Measurements from ENCODE around the gene PLVAP.

Gene PLVAP

GRCh38 chr19:17357078-17357666, 20.0 kb downstream of the PLVAP start:
- no peak for DNase-seq

DNA sequence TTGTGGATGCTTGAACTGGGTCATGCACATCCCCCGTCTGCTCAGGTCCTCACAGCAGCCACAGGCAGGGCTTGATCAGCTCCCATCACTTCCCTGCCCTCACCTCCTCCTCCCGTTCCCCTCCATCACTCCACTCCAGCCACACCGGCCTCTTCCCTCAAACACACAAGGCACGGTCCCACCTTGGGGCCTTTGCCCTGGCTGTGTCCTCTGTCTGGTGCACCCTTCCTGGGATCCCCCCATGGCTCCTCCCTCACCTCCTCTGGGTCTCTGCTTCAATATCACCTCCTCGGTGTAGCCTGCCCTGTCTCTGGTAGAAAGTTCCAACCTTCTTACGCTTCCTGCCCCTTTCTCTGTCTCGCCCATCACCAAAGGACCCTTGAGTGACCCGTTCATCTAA, 23.8 kb downstream of the PLVAP start:
- DNase-seq: no peak

DNA sequence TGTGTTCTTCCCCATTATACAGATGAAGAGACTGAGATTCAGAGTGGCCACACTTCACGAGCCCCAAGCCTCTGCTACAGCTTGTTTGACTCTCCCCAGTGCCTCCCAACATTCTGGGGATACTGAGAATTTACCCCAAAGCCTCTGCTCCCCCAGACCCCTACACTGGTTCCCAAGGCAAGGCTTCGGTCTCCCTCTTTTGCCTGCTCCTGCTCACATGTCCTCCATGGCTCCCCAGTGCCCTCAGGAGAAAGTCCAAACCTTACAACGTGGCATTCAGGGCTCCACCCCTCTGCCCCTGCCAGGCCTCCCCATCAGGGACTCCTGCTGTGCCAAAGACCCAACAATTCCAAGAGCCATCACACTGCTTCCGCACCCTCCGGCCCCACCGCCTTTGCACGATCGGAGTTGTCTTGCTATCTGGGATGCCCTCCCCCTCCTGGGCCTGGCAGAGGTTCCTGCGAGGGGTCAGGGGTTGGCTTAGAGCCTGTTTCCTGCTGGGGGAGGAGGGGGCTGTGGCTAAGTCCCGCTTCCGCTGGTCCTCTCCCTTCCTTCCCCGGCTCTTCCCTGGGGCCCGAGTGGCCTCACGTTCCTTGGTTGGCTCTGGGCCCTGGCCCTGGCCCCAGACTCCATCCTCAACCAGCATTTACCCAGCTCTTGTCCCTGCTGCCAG, 24.4 kb downstream of the PLVAP start:
- DNase-seq: no peak

DNA sequence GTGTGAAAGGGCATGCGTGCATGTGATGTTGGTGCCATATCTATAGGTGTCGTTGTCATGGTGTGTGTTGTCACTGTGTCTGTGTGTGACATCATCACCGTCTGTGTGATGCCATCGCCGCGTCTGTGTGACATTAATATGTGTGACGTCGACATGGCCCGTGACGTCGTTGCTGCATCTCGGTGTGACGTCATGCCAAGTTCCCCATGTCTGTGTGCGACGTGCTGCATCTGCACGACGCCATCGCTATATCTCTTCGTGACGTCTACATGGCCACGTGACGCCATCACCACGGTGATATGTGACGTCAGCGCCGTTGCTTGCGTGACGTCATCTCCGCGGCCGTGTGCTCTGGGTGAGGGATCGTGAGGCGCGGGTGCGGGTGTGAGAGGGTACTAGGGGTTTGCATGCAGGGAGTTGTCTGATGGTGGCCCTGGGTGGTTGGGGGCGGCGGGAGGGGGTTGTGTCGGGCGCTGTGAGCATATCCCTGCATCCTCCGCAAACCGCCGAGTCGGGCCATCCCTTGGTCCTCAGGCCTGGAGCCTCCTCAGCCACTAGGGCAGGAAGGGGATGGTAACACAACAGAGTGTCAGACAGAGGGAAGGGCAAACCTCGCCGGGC, 25.2 kb downstream of the PLVAP start:
- DNase-seq: no peak

GRCh38 chr19:17348700-17349099, 28.4 kb downstream of the PLVAP start:
- DNase-seq: no peak

- no peak for DNase-seq
Observed at GRCh38 chr19:17347877-17348276, 29.3 kb downstream of the PLVAP start.

- DNase-seq: no peak
Observed at GRCh38 chr19:17347361-17347760, 29.8 kb downstream of the PLVAP start.

DNA sequence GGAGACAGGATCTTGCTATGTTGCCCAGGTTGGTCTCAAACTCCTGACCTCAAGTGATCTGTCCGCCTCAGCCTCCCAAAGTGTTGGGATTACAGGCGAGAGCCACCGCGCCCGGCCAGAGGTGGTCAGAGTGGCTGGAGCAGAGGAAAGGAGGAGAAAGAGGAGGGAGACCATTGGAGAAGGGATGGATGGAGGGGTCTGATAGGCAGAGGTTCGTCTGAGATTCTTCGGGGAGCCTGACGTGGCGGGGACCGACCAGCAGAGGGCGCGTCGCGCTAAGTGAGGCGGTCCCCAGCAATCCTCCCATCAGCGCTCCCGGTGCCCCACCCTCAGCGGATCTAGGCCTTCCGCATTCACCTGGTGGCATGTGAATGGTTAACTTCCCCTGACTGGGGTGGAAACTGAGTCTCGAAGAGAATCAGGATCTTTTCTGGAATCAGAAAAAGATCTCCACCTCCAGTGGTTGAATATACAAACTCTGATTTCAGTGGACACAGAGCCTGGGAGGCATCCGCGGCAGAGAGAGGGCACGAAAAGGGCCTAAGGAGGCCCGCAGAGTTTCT, 31.0 kb downstream of the PLVAP start:
- DNase-seq: peak; percentile 24 to 67

- no peak for DNase-seq
Observed at GRCh38 chr19:17341845-17342244, 35.3 kb downstream of the PLVAP start.

DNA sequence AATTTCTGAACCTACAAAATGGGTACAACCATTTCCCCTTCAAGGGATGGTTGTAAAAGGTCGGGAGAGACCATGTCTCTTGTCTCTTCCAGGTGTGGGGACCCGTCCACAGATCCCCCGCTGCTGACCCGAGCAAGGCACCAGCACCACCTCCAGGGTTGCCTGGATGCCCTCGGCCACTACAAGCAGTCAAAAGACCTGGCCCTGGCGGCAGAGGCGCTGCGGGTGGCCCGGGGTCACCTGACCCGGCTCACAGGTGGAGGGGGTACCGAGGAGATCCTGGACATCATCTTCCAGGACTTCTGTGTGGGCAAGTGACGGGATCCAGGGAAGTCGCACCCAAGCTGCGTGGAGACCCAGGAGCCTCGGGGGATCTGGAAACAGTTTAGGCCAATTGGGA, 35.8 kb downstream of the PLVAP start:
- no peak for DNase-seq

GRCh38 chr19:17340871-17341357, 36.2 kb downstream of the PLVAP start:
- no peak for DNase-seq

DNA sequence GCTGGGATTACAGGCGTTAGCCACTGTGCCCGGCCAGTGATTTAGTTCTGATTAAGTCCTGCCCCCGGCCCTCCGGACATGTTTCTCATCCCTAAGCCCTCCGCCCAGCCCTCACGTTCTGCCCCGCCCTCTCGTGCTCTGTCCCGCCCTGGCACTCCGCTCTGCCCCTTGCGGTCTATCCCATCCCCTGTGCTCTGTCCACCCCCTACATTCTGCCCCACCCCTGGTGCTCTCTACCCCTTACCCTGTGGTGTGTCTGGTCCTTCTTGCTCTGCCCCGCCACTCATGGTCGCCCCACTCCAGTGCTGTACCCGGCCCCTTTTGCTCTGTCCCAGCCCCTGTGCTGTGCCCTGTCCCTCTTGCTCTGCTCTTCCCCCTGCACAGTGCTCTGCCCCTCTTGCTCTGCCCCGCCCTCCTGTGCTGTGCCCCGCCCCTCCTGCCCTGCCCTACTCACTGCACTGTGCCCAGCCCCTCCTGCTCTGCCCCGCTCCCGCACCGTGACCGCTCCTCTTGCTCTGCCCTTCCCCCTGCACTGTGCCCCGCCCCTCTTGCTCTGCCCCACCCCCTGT, 36.8 kb downstream of the PLVAP start:
- DNase-seq: no peak

- no peak for DNase-seq
Observed at GRCh38 chr19:17339088-17339741, 37.9 kb downstream of the PLVAP start.

GRCh38 chr19:17338433-17339078, 38.6 kb downstream of the PLVAP start:
- DNase-seq: no peak

DNA sequence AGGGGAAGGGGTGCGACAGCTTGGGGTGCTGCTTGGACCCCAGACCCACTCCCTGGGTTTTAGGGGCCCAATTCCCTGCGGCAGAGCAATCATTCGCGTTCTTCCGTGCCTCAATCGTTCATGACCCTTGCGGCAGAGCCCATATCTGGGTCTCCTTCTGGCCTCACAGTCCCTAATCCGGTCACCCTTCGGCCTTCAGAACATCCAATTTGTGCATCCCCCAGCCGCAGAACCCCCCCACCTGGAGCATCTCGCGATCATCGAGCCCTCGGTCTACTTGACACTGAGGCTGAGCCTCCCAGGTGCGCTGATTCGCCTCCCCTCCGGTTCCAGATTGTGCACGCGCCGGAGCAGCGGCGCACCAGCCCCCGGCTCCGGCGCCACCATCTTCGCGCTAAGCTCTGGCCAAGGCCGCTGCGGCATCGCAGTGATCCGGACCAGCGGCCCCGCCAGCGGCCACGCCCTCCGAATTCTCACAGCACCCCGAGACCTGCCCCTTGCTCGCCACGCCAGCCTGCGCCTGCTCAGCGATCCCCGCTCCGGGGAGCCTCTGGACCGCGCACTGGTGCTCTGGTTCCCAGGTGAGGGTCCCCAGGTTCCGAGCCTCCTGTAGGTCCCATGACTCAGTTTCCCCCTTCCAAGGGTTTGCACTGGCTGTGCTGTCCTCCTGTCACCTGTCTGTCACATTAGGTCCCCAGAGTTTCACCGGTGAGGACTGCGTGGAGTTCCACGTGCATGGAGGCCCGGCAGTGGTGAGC, 39.3 kb downstream of the PLVAP start:
- no peak for DNase-seq

- DNase-seq: peak; percentile 70 to 98
Observed at GRCh38 chr19:17336872-17337674, 40.1 kb downstream of the PLVAP start, which contains the start of gene GTPBP3. Gene GTPBP3 (plus strand): TSS chr19:17337553. CDS start chr19:17337612, 59 bp downstream.

- no peak for DNase-seq
Observed at GRCh38 chr19:17335575-17335974, 41.6 kb downstream of the PLVAP start.

GRCh38 chr19:17334414-17335409, 42.4 kb downstream of the PLVAP start, which contains the start of gene ANO8:
Gene ANO8 (minus strand): TSS chr19:17334855. CDS start chr19:17334670, 185 bp downstream.
- peak; percentile 74 to 96 for DNase-seq
